H1 (cell line): ENCODE results near the gene PLSCR3. TPM values are rescaled to one million over a fixed set of nuclear protein-coding genes. Genes with fewer than 3 reads are reported as not detected.

Experiments
- EP300 ChIP-seq, 2 experiments: IDR thresholded peaks; 1 replicate in 1 of 2; 2 replicates in 1 of 2; pipeline ENCODE4 v1.6.1; 2011 to 2012; ENCODE audit warnings: low read depth in 2 of 2, low read length in 2 of 2, mild to moderate bottlenecking in 2 of 2, borderline replicate concordance in 1 of 2, inconsistent platforms in 1 of 2, moderate library complexity in 1 of 2
- GABPA ChIP-seq: IDR thresholded peaks from 2 replicates; pipeline ENCODE4 v1.6.1; 2011; ENCODE audit warnings: mild to moderate bottlenecking, low read length, moderate library complexity, borderline replicate concordance; ENCODE audit not compliant: insufficient read depth
- SAP30 ChIP-seq: fragments of 300-600 bp; sonication (generic); IDR thresholded peaks from 2 replicates; pipeline ENCODE4 v1.7.1; 2012; ENCODE audit warnings: low read length, moderate library complexity, mild to moderate bottlenecking, inconsistent platforms; ENCODE audit not compliant: insufficient read depth, insufficient replicate concordance
- SIN3A ChIP-seq, 2 experiments: IDR thresholded peaks in 1 of 2; conservative IDR thresholded peaks in 1 of 2; 2 replicates each; pipeline ENCODE4 v1.6.1; 2011 to 2012; ENCODE audit warnings: low read length in 2 of 2, improper control_type of control experiment in 1 of 2, low read depth in 1 of 2, mild to moderate bottlenecking in 1 of 2
- TAF7 ChIP-seq: optimal IDR thresholded peaks from 2 replicates; pipeline ENCODE3; 2011; ENCODE audit warnings: low read depth, mild to moderate bottlenecking, inconsistent platforms, low read length, moderate library complexity, borderline replicate concordance
- TEAD4 ChIP-seq: IDR thresholded peaks from 2 replicates; pipeline ENCODE4 v1.6.1; 2012; ENCODE audit warnings: low read depth, low read length, inconsistent platforms, mixed read lengths
- YY1 ChIP-seq: IDR thresholded peaks from 2 replicates; pipeline ENCODE4 v1.6.1; 2011; ENCODE audit warnings: low read depth, mild to moderate bottlenecking, low read length
- ZNF274 ChIP-seq: IDR thresholded peaks from 2 replicates; pipeline ENCODE4 v1.7.0; 2012; ENCODE audit warnings: low read length, borderline replicate concordance; ENCODE audit errors: extremely low read depth
- polyA plus RNA-seq, 7 experiments: library from polyadenylated mRNA; depleted of rRNA in 3 of 7; stranded (reverse) in 5 of 7; unstranded in 2 of 7; fragments of >200 nt in 5 of 7; fragments of 200-250 nt in 2 of 7; gene quantifications; 1 replicate in 5 of 7; 2 replicates in 1 of 7; 4 replicates in 1 of 7; pipeline versions ENCODE4 v1.2.1 to v1.2.3, GENCODE V29; 2011 to 2013; ENCODE audit warnings: missing spikeins in 2 of 7, mixed read lengths in 2 of 7
- total RNA-seq: library from RNA; stranded (reverse); fragmentation: NEBNext Ultra II Directional; extraction: Animal tissue kit (Norgen Biotek cat#: 25700); gene quantifications from 2 replicates; pipeline ENCODE4 v1.2.1, GENCODE V29; 2021

Gene PLSCR3
- total and polyA plus RNA-seq, 2 of the 8 experiments (the other 6 are each of a cell fraction or from before 2014, with no cell fraction given): 36.1 to 38.7 TPM

DNA sequence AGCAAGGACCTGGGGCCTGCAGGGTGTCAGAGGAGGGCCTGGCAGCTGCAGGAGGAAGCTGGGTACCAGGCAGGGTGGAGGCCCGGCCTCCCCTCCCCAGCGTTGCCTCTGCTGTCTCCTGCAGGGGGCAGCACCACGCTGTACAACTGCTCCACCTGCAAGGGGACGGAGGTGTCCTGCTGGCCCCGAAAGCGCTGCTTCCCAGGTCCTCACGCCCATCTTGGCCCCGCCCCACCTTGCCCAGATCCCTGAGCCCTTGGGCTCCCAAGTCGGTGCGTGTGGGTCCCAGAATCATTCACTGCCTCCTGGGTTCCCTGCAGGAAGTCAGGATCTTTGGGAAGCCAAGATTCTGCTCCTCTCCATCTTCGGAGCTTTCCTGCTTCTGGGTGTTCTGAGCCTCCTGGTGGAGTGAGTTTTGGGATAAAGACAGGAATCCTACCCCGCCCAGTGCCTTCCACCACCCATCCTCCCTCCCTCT lies 38.2 kb downstream of the PLSCR3 start (continued):
- 0 out of 2 replicates have a peak, but pooled peaks have one; percentile 44 for TF ChIP-seq TEAD4
- peak in 1 of 2 experiments; percentile 46; a peak in 1 of 3 replicates for TF ChIP-seq EP300 (IDR thresholded peaks at IDR 0.05; ENCODE audit: borderline replicate concordance in 1 of 2, low read depth in 2 of 2, low read length in 2 of 2)
- peak; percentile 76; the same call in 1 of the 2 replicates for TF ChIP-seq GABPA
- TF ChIP-seq SAP30: no peak
- TF ChIP-seq YY1: 0 out of 2 replicates have a peak, but pooled peaks have one; percentile 73
- peak; percentile 69 to 77; a peak in 2 of 4 replicates for TF ChIP-seq SIN3A (conservative IDR thresholded peaks at IDR 0.05 in 1 of 2, IDR thresholded peaks at IDR 0.05 in 1 of 2; ENCODE audit: low read depth in 1 of 2, low read length in 2 of 2)
- no peak for TF ChIP-seq ZNF274
- peak; percentile 21 for TF ChIP-seq TAF7
